Nephron progenitor cell (in vitro differentiated cells): Measurements from ENCODE around the gene NME9.

Experiments
- DNase-seq: peaks from one replicate; pipeline ENCODE4 v3.0.0; 2021
- H3K27ac Mint-ChIP-seq: 2 replicates; pipeline ENCODE4 v1.8.0; 2021; ENCODE audit warnings: mild to moderate bottlenecking, moderate library complexity, mixed read lengths
- H3K27me3 Mint-ChIP-seq: 2 replicates; pipeline ENCODE4 v1.8.0; 2021; ENCODE audit warnings: mild to moderate bottlenecking, low read depth, mixed read lengths; ENCODE audit not compliant: poor library complexity
- H3K36me3 Mint-ChIP-seq: 2 replicates; pipeline ENCODE4 v1.8.0; 2021; ENCODE audit warnings: low read depth, mixed read lengths
- H3K4me1 Mint-ChIP-seq: 2 replicates; pipeline ENCODE4 v1.8.0; 2021; ENCODE audit warnings: mixed read lengths
- H3K4me3 Mint-ChIP-seq: 2 replicates; pipeline ENCODE4 v1.8.0; 2021; ENCODE audit warnings: mild to moderate bottlenecking, moderate library complexity, mixed read lengths
- H3K9me3 Mint-ChIP-seq: 2 replicates; pipeline ENCODE4 v1.8.0; 2021; ENCODE audit warnings: mild to moderate bottlenecking, moderate library complexity, mixed read lengths
- TF ChIP-seq, protein P1 (sequence below): fragments of 200-600 bp; sonication (generic); IDR thresholded peaks from 2 replicates; pipeline ENCODE4 v1.5.0; 2021; ENCODE audit warnings: antibody characterized with exemption

NME9 gene

DNA sequence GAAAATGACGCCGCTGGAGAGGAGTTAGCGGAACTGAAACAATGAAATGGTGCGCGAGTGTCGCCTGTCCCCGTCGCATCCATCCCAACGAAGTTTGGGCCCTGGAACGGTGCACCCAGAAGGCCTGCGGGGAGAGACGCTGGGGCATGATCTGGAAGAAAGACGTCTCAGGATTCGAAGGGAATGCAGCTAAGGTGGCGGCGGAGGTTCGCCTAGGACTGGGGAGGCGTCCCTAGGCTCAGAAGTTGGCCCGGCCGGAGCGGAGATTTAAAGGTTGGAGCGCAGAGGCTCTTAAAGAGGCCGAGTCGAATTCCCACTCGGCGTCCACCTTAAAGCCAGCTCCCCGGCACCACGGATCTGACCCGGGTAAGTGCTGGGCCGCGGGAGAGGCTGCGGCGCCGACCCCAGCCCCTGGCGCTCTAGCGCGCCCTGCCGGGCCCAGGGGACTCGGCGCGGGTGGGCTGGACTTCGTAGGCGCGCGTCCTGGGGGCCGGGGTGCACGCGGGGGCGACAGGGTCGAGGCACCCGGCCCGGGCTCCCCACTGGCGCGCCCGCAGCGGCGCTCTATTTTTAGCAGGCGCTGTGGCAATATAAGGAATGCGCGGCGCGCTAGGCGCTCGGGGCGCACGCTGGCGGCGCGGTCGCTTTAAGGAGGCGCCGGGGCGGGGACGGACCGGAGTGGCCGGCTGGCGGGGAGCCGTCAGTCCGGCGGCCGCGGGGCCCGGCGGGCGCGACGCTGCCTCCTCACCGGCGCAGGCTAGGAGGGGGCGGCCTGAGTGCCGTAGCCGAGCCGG is 18.5 kb upstream of the NME9 start, which contains the start of gene MRAS:
Gene MRAS (plus strand): TSS at position 620 of the 794 bp plus-strand sequence. CDS start 24,305 bp downstream, outside the sequence.
- Mint-ChIP-seq H3K4me1 (peaks cover 30% of the 10 kb centered on the region), H3K9me3 (no peaks in the 10 kb centered on the region), H3K27ac (peak within 1 kb of the TSS; percentile 91), H3K4me3 (peak within 1 kb of the TSS; percentile 89), H3K27me3 (peaks cover 15% of the 10 kb centered on the region), H3K36me3 (no peaks in the 10 kb centered on the region)
- TF ChIP-seq, protein P1, sequence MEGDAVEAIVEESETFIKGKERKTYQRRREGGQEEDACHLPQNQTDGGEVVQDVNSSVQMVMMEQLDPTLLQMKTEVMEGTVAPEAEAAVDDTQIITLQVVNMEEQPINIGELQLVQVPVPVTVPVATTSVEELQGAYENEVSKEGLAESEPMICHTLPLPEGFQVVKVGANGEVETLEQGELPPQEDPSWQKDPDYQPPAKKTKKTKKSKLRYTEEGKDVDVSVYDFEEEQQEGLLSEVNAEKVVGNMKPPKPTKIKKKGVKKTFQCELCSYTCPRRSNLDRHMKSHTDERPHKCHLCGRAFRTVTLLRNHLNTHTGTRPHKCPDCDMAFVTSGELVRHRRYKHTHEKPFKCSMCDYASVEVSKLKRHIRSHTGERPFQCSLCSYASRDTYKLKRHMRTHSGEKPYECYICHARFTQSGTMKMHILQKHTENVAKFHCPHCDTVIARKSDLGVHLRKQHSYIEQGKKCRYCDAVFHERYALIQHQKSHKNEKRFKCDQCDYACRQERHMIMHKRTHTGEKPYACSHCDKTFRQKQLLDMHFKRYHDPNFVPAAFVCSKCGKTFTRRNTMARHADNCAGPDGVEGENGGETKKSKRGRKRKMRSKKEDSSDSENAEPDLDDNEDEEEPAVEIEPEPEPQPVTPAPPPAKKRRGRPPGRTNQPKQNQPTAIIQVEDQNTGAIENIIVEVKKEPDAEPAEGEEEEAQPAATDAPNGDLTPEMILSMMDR = peak; percentile 35
- DNase-seq = peak; percentile 83

DNA sequence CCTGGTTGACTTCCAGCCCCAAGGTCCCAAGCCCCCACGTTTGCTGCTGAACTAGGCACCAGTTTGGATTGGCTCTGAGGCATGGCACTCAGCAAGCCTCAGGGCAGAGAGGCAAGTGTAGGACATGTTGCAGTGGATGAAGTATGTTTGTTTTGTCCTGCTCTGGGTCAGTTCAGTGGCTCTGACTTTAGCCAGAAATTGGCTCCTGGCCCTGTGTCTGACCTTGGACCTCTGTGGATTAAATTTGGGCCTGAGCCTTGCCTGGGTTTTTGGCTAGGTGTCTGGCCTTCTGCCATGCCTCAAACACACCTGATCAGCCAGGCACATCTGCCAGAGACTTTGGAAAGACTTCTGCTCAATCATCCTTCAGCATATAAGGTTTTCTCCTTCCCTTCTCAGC is 15.1 kb upstream of the NME9 start:
- TF ChIP-seq, protein P1 = no peak
- Mint-ChIP-seq H3K4me3 (no peak overlapping the region), H3K4me1 (peaks cover 23% of the 10 kb centered on the region), H3K36me3 (no peaks in the 10 kb centered on the region), H3K9me3 (peaks cover 6% of the 10 kb centered on the region), H3K27ac (no peak overlapping the region), H3K27me3 (peaks cover 15% of the 10 kb centered on the region)
- DNase-seq = no peak

DNA sequence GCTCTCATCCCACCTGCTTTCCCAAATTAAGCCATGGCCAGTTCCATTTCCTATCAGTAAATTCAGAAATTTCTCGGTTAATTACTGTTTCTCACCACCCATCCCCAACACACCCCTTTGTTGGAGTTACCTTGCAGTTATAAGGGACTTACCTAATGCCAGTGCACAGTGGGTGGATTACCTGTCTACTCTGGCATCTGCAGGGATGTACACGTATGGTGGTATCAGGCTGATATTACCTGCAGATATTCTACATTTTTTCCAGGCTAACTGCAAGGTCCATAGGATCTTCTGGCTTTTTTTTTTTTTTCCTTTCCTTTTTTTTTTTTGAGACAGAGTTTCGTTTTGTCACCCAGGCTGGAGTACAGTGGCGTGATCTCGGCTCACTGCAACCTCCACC is 10.9 kb upstream of the NME9 start:
- TF ChIP-seq, protein P1 = no peak
- H3K27ac Mint-ChIP-seq = no peak overlapping the region
- H3K4me3 Mint-ChIP-seq = no peak overlapping the region

DNA sequence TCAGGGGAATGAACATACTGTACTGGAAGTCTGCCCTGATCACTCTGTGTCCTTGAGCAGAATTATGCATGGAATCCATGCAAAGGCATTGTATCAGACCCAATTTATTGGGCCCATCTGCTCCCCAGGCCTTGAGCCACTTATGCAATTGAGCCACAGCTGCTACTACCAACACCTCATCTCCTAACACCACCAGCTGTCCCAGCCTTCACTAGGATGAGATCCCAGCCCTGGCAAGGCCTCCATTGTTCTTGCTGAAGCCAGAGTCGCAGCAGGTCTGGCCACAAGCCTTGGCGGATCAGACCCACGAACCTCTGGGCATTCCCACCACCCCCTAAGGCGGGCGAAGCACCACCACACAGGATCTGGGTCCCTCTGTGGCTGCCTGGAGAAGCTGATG is 9.2 kb upstream of the NME9 start:
- H3K9me3 Mint-ChIP-seq = peaks cover 6% of the 10 kb centered on the region
- H3K27me3 Mint-ChIP-seq = peaks cover 19% of the 10 kb centered on the region
- TF ChIP-seq, protein P1 = no peak
- no peak overlapping the region for H3K27ac Mint-ChIP-seq
- peaks cover 13% of the 10 kb centered on the region for H3K4me1 Mint-ChIP-seq
- H3K4me3 Mint-ChIP-seq = no peak overlapping the region
- H3K36me3 Mint-ChIP-seq = no peaks in the 10 kb centered on the region
- no peak for DNase-seq

More for the DNA sequence above, 10.9 kb upstream of the NME9 start:
- peaks cover 6% of the 10 kb centered on the region for H3K9me3 Mint-ChIP-seq
- no peak for DNase-seq
- peaks cover 15% of the 10 kb centered on the region for H3K4me1 Mint-ChIP-seq
- H3K27me3 Mint-ChIP-seq = peaks cover 19% of the 10 kb centered on the region
- no peaks in the 10 kb centered on the region for H3K36me3 Mint-ChIP-seq

DNA sequence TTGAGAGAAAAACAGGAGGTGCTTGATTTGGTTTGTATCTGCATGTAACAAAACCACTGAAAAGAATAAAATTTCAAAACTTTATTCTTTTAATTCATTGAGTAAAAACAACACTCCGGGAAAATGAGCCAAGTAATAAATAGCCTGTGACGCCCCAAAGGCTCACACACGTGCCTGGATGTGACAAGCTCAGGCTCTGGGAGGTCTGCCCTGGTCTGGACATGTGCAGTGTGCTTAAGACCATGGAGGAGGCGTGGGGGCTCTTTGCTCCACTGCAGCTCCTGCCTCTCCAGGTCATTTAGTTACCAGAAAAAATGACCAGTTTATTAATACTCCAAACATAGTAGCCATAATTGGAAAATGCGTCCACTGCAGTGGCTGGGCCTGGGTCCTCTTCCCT is 8.6 kb upstream of the NME9 start:
- no peak for DNase-seq
- Mint-ChIP-seq H3K27me3 (peaks cover 21% of the 10 kb centered on the region), H3K4me1 (peaks cover 11% of the 10 kb centered on the region), H3K36me3 (no peaks in the 10 kb centered on the region), H3K27ac (no peak overlapping the region), H3K9me3 (peaks cover 6% of the 10 kb centered on the region), H3K4me3 (no peak overlapping the region)
- TF ChIP-seq, protein P1 = no peak

DNA sequence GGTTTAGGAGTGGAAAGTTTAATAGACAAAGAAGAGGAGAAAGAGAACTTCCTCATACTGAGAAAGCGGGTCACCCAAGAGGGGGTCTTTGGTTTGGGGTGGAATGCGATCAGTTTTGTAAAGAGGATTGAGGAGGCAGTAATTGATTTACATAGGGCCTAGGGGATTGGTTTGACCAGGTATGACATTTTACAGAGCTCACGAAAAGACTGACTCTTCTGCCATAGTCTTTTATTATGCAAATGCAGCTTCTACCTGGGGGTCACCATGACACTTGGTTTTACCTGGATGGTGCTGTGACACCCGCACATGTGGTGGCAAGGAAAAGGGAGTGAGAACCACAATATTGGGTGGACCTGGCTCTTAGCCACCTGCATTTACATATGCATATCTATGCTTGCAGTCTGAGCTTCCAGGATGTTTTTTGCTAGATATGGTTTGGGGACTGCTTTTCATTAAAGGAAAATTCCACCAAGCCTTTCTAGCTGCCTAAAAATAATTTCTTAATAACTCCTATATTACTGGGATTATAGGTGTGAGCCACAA is 6.9 kb upstream of the NME9 start:
- H3K4me3 Mint-ChIP-seq = no peak overlapping the region
- TF ChIP-seq, protein P1 = no peak
- peaks cover 22% of the 10 kb centered on the region for H3K27me3 Mint-ChIP-seq
- H3K9me3 Mint-ChIP-seq = peaks cover under 1% of the 10 kb centered on the region
- DNase-seq = no peak
- H3K36me3 Mint-ChIP-seq = no peaks in the 10 kb centered on the region
- no peak overlapping the region for H3K27ac Mint-ChIP-seq
- peaks cover 9% of the 10 kb centered on the region for H3K4me1 Mint-ChIP-seq
